Measurements from ENCODE around the gene CREG2.

CREG2 gene

DNA sequence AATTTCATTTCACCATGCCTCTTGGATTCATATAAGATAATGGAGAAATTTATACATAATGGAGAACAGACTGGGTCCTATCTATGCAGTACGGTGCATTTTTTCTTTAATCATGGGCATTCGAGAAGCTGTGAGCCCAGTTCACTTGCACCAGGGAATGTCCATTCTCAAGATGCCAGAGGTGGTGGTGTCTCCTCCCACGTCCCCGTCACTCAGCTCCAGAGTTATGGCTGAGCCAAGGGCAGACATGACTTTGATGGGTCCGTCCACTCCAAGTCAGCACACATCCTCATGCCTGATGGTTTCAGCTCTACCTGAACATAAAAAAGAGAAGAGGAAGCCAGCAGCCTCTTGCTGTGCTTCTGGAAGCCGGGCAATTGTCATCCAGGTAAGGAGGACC, 42.1 kb upstream of the CREG2 start:
- no peak overlapping the region for H3K4me3 ChIP-seq (ENCODE audit: control insufficient read depth, low read depth, low read length)
- no peak for DNase-seq (ENCODE audit: low read depth)
- TF ChIP-seq, protein P1, sequence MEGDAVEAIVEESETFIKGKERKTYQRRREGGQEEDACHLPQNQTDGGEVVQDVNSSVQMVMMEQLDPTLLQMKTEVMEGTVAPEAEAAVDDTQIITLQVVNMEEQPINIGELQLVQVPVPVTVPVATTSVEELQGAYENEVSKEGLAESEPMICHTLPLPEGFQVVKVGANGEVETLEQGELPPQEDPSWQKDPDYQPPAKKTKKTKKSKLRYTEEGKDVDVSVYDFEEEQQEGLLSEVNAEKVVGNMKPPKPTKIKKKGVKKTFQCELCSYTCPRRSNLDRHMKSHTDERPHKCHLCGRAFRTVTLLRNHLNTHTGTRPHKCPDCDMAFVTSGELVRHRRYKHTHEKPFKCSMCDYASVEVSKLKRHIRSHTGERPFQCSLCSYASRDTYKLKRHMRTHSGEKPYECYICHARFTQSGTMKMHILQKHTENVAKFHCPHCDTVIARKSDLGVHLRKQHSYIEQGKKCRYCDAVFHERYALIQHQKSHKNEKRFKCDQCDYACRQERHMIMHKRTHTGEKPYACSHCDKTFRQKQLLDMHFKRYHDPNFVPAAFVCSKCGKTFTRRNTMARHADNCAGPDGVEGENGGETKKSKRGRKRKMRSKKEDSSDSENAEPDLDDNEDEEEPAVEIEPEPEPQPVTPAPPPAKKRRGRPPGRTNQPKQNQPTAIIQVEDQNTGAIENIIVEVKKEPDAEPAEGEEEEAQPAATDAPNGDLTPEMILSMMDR (conservative IDR thresholded peaks at IDR 0.05; ENCODE audit: control insufficient read depth, insufficient read depth, low read depth, low read length): no peak

DNA sequence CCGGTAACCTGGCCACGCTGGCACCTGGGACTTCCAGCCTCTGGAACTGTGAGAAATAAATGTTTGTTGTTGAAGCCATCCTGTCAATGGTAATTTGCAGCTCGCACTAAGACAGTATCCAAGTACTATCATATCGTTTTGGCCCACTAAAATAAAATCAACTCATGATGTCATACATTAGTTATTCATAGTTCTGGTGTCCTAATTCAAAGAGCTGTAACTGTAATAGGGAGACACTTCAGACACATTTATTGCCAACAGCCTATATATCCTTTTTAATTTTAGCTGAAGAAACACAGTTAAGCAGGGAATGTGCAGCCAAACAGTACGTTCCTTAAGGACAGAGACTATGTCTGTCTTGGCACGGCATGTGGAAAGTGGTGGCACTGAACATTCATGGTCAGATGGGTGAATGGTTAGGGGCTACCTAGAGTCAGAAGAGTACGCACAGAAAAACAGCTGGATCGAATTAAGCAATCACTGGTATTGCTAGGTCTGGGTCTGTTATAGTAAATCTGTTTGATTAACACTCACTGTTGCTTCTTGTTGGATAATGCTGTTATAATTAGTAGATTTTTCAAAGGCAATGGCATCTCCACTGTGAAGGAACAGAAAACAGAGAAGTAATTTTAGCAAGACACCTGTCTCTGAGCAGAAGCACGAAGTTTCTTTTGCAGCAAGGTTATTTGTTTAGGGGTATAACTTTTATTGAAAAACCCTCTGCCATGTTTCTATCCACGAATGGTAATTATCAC, 41.3 kb upstream of the CREG2 start:
- DNase-seq (ENCODE audit: low read depth): no peak
- no peak overlapping the region for H3K4me3 ChIP-seq (ENCODE audit: control insufficient read depth, low read depth, low read length)
- TF ChIP-seq, protein P1 (conservative IDR thresholded peaks at IDR 0.05; ENCODE audit: control insufficient read depth, insufficient read depth, low read depth, low read length): no peak

DNA sequence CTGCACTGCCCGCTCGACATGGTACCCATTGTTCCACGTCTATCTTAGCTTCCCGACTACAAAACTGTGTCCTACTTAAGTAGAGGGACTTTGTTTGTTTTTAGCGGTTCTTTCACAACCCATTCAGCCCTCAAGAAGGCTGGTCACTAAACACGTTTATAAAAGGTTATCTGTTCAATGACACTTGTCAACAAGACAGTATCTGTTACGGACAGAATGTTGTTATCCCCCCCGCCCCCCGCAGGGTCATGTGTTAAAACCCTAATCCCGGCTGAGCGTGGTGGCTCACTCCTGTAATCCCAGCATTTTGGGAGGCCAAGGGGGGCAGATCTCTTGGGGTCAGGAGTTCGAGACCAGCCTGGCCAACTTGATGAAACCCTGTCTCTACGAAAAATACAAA, 40.4 kb upstream of the CREG2 start:
- no peak overlapping the region for H3K4me3 ChIP-seq (ENCODE audit: control insufficient read depth, low read depth, low read length)
- no peak for DNase-seq (ENCODE audit: low read depth)
- TF ChIP-seq, protein P1 (conservative IDR thresholded peaks at IDR 0.05; ENCODE audit: control insufficient read depth, insufficient read depth, low read depth, low read length): no peak

DNA sequence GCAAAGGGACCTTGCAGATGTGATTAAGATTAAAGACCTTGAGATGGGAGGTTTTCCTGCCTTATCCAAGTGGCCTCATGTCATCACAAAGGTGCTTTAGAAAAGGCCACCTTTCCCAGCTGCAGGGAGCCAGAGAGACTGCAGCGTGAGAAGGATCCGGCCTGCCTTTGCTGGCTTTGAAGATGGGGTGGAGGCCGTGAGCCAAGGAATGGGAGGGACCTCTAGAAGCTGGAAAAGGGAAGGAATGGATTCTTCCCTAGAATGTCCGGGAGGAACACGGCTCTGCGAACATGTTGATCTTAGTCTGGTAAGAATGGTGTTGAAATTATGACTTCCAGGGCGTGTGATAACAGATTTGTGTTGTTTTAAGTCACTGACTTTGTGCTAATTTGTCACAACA, 39.9 kb upstream of the CREG2 start:
- no peak overlapping the region for H3K4me3 ChIP-seq (ENCODE audit: control insufficient read depth, low read depth, low read length)
- TF ChIP-seq, protein P1 (conservative IDR thresholded peaks at IDR 0.05; ENCODE audit: control insufficient read depth, insufficient read depth, low read depth, low read length): no peak
- DNase-seq (ENCODE audit: low read depth): no peak

DNA sequence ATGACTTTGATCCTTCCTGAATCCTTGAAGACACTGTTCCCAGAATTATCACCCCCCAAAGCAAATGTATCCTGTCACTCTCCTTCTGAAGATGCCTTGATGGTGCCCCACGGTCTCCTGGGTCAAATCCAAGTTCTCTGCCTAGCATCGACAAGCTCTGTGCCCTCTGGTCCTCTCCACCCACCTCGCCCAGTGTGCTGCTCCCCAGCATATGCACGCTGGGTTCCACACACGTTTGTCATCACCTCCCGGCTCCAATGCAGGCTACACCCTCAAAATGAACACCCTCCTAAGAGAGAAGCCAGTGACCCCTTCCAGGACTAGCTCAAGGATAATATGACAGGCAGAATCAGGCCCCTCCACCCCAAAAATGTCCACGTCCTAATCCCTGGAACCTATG, 39.5 kb upstream of the CREG2 start:
- TF ChIP-seq, protein P1 (conservative IDR thresholded peaks at IDR 0.05; ENCODE audit: control insufficient read depth, insufficient read depth, low read depth, low read length): no peak
- DNase-seq (ENCODE audit: low read depth): no peak
- H3K4me3 ChIP-seq (ENCODE audit: control insufficient read depth, low read depth, low read length): no peak overlapping the region

DNA sequence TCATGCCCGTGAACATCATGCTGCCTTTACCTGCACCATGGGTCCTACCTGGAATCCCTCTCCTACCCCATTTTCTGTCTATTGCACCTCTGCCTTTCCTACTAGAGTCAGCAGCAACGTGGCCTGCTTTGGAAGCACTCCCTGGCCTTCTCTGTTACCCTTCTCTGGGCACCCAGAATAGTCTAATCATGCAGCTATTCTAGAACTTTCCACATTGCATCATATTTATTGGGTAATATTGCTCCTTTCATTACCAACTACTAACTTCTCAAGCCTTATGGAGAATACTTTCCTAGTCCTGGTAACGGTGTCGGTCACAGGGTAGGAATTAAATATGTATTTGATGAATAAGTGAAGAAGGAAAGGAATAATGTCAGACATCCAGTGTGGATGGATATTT, 33.3 kb upstream of the CREG2 start:
- peak; percentile 44 for DNase-seq (ENCODE audit: low read depth)
- H3K4me3 ChIP-seq (ENCODE audit: control insufficient read depth, low read depth, low read length): no peak overlapping the region
- TF ChIP-seq, protein P1 (conservative IDR thresholded peaks at IDR 0.05; ENCODE audit: control insufficient read depth, insufficient read depth, low read depth, low read length): no peak

Data from fibroblast of mammary gland (primary cell).